NCI-H510A treated with DMSO at 0.1 percent for 48 hours (cell line): ENCODE results near the gene RANBP17.
A peak's percentile ranks its signal among the peaks of the same experiment; 100 is the strongest.
"Not testable (repeated sequence)": the region's sequence is repeated elsewhere in the genome, so short reads cannot be mapped to it uniquely, and the experiment has no call there.

Source experiments
- DNase-seq: peaks from one replicate; lab custom pipeline; 2025; lab: John Stamatoyannopoulos, UW

The RANBP17 gene

DNA sequence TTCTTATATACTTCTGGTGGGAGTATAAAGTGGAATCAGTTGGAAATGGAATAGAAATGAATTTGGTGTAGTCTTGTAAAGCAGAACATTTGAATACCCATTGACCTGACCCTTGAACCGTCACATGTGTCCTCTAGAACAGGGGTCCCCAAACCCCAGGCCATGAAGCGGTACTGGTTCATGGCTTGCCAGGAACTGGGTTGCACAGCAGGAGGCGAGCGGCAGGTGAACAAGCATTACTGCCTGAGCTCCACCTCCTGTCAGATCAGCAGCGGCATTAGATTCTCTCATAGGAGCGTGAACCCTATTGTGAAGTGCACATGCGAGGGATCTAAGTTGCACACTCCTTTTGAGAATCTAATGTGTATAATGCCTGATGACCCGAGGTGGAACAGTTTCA lies 80.0 kb downstream of the RANBP17 start:
- DNase-seq: no peak

DNA sequence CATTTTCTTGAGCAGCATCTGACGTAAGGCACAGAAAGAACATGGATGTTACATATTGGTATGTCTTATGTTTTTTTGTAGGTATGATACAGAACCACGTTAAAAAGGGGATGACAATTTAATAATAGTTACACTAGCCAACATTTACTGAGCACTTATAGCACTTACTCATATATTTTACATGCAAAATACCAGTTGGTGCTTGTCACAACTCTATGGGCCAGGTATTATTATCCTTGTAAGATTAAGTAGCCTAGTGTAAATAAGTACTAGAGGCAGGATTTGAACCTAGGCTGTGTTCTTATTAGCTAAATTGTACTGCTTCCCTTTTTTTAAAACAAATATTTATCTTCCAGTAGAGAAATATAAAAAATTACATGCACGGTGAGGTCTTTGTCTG lies 83.5 kb downstream of the RANBP17 start:
- peak; percentile 8 for DNase-seq

DNA sequence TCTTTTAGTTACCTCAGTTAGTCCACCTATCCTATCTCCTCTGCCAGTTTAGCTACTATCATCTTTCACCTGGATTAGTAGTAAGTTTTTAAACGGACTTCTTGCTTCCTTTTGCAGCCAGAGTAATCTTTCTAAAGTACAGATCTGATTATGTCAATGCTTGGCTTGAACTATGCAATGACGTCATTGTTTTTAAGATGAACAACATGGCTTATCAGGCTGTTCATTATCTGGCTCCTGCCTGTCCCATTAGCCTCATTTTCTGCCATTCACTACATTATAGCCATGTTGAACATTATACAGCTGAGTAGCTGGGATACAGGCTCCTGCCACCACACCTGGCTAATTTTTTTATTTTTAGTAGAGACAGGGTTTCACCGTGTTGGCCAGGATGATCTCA lies 98.7 kb downstream of the RANBP17 start:
- DNase-seq: no peak

DNA sequence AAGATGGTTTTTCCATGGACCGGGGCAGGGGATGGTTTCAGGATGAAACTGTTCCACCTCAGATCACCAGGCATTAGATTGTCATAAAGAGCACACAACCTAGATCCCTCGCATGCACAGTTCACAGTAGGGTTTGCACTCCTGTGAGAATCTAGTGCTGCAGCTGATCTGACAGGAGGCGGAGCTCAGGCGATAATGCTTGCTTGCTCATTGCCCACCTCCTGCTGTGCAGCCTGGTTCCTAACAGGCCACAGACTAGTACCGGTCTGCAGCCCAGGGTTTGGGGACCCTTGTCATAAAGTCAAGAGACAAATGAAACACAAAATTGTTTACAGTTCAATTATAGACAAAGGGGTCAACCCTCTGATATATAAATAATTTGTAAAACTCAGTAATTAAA lies 101.7 kb downstream of the RANBP17 start:
- no peak for DNase-seq

DNA sequence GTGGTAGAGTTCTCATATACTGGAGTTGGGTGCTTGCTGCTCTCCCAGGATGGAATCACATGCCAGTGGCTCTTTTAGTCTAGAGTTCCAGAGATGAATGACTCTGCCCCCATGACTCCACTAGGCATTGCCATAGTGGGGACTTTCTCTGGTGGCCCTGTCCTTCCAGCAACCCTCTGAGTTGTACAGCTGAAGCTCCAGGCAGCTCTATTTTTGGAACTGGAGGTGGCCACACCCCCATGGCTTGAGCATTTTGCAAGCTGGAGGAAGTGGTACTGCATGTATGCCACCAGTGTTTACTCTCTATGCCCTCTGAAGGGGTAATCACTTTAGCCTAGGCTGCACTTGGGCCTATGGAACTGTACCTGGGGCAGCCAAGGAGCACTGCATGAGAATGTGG lies 112.6 kb downstream of the RANBP17 start:
- no peak for DNase-seq

DNA sequence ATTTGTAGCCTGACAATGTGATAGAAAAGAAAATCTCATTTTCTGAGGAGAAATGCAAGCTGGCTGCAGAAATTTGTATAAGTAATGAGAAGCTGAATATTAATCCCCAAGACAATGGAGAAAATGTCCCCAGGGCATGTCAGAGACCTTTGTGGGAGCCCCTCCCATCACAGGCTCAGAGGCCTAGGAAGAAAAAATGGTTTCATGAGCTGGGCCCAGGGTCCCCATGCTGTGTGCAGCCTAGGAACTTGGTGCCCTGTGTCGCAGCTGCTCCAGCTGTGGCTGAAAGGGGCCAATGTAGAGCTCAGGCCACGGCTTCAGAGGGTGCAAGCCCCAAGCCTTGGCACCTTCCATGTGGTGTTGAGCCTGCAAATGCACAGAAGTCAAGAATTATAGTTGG lies 118.4 kb downstream of the RANBP17 start:
- DNase-seq: not testable (repeated sequence)

DNA sequence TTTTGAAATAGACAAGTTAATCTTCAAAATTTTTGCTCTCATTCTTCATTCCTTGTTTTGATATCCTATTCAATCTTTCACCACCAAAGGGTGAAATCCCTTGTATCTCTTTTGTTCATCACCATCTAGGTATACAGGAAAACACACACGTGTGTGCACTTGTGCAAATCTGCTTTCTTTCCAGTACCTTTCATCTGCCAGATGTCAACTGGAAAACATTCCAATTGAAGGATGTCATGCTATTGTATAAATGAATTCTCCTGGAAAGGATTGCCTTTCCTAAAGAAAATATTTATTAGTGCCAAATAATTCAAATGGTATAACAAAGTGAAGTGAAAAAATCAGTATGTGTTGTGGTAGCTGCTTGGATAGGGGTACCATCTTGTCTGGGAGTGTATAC lies 123.7 kb downstream of the RANBP17 start:
- DNase-seq: no peak

DNA sequence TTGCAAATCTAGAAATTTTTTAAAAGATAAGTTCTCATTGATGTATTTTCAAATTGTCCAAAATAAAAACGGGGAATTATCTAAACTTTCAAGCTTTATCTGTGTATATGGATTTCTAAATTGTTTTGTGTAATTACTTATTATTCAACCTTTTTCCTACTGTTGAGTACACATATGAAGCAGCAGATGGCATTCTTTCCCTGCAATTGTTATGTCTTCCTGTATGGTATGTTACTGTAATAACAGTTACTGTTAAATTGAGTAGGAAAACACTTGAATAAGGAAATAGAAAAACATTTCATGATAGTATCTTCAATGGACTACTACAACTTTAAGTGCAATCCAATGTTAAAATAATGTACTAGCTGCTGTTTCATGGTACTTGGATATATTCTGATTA lies 124.8 kb downstream of the RANBP17 start:
- peak; percentile 6 for DNase-seq

DNA sequence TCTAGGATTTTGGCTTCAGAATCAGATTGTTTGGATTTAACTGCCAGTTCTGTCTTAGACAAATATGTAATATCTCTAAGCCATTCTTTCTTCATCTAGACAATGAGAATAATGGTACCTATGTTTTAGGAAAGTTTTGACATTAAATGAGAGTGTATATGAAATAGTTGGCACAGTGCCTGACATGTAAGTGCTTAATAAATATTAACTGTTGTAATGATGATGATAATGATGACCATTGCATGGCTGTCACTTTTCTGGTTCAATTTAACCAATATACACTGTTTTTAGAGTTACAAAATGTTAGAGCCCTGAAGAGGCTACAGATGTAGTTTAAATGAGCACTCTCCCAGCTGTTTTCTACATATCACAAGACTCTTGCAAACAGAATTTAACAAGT lies 131.7 kb downstream of the RANBP17 start:
- DNase-seq: no peak

DNA sequence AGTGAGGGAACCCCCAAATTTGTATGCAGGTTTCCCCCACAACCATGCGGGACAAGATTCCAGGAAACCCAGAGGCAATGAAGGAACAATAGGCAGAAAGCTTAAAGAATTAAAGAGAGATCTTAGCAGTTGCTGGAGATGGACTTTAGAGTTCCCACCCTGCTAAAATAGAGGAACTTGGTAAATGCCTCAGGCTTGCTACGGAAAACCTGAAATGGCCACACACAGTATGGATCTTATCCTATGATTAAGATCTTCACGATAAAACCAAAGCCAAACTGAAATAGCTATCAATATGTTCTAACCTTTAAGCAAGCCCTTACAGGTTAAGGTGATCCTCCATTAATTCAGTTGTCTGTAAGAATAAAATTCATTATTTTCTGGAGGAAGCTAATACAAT lies 148.3 kb downstream of the RANBP17 start:
- no peak for DNase-seq

DNA sequence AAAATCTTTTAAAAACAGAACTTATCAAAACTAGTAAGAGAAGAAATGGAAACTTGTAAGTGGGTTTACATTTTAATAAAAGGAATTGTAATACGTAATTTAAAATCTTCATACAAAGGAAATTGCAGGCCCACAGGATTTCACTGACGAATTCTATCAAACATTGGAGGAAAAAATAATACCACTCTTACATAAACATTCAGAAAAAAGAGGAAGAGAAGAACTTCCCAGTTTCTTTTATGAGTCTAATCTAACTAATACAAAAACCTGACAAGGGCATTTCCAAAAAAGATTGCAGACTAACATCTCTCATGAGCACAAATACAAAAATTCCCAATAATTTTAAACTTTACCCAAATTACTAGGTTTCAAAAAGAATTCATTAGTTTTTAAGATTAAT lies 149.0 kb downstream of the RANBP17 start:
- no peak for DNase-seq

DNA sequence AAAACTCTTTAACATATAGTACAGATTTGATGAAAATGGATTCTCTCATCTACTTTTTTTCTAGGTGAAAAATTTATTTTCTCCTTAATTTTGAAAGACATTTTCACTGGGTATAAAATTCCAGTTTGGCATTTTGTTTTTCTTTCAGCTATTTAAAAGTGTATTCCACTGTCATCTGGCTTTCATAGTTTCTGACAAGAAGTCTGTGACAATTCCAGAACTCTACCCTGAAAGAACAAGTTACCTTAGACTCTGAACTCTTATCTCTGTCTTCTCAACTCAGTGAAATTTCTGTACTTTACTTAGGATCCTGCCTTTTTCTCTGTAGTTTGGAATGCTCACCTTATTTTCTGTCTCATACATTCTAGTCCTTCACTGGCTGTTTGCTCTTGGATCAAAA lies 161.7 kb downstream of the RANBP17 start:
- no peak for DNase-seq

DNA sequence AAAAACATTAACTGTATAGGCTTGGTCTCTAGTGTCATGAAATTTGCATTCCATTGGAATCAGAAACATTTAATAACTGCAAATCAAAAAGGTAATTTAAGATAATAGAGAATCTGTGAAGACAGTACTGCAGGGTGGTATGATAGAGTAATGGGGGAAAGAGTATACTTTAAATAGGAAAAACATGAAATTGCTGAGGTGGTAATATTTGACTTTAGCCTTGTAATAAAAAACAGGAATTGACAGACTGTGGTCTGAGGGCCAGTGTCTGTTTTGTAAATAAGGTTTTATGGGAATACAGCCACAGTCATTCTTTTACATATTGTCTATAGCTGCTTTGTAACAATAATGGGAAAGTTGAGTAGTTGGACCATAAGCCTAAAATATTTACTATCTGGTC lies 162.3 kb downstream of the RANBP17 start:
- no peak for DNase-seq

DNA sequence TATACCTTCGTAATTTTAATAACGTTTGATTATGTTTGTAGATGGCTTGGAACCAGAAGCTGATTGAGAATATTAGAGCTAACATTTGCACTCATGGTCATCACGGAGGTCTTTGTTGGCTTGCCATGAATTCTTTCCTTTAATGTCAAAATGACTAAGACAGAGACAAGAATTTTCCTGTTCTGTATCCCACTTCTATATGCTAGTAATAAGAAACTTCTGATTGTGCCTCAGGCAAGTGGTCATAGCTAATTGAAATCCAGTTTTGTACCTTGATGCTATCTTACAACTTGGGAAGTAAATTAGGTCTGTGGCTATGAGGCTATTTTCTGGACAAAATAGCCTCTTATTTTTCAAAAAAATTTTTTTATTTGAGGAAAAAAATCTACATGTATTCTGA lies 167.6 kb downstream of the RANBP17 start:
- DNase-seq: no peak

DNA sequence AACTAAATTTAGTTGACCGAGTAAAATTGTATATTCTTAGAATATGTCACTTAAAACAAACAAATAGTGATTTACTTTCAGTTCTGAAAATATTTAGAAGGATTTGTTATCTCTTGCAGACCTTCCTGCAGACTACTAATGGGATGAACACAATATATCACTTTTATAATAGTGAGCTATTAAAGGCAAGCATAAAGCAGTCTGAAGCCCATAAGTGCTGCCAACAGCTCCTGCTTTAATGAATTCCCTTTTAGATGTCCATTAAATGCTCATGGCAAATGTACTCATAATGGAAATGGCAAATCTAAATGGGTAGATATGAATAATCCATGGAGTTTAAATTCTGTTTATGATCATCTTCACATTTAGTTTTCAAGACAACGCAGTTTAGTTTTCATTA lies 170.2 kb downstream of the RANBP17 start:
- no peak for DNase-seq

DNA sequence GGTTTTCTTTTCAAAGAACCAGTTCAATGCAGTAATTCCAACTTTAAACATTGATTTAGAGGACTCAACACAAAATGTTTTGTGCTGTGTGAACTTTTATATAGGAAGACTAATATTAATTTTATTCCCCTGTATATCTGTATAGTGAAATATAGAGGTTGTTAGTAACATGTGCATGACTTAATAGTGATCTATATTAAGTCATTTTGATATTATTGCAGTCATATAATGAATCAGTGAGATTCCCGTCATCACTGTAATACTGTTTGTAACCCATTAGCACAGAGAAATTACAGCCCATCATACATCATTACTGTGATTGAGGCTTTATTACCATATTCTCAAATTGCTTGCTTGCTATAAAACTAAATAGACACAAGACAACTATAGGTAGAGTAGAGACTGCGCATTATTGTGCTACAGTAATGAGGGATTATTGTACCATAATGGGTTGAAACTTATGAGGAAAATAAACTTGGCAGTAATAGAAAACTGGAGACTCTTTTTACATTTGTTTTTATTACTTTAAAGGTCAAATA lies 170.7 kb downstream of the RANBP17 start:
- no peak for DNase-seq

DNA sequence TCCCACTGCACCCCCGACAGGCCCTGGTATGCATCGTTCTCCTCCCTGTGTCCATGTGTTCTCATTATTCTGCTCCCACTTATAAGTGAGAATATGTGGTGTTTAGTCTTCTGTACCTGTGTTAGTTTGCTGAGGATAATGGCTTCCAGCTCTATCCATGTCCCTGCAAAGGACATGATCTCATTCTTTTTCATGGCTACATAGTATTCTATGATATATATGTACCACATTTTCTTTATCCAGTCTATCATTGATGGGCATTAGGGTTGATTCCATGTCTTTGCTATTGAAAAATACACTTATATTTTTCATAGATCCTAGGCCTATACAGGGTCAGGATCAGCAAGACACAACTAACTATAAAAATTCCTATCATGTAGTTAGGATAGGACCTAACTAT lies 180.1 kb downstream of the RANBP17 start:
- DNase-seq: not testable (repeated sequence)

DNA sequence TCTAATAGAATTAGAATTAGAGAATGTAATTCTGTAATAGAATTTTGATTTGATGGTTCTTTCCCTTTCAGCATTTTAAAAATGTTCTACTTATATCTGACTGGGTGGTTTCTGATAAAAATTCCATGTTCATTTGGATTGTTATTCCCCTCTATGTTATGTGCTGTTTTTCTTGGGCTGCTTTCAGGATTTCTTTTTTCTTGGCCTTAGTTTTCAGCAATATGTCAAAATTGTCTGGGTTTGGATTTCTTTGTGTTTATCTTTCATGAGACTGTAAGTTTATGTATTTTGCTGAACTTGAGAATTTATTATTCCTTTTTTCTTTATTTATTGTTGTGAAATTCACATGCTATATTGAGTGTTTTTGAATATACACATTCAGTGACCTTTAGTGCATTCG lies 189.1 kb downstream of the RANBP17 start:
- no peak for DNase-seq

DNA sequence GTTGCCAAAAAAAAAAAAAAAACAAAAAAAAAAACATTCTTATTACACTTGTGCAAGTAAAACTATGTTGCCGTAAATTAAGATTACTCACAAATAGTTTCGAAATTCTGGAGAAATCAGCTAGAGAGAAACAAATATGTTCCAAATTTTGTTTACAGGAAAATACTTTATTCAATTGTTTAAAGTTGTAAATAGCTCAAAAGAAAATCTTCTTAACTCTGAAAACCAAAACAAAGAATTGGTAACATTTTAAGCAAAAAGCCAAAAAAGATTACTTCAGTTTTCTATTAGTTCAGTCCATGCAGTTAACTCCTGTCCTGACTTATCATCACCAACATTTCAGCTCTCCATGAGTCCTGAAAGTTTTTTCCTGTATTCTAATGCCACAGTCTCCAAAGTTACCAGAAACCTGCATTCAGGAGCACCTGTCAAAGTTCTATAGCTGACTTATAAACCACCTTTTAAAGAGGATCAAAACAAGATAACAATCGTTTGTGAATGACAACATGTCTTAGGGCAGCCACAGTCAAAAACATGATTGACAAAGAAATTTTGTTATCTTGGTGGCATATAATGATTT lies 194.1 kb downstream of the RANBP17 start:
- no peak for DNase-seq

DNA sequence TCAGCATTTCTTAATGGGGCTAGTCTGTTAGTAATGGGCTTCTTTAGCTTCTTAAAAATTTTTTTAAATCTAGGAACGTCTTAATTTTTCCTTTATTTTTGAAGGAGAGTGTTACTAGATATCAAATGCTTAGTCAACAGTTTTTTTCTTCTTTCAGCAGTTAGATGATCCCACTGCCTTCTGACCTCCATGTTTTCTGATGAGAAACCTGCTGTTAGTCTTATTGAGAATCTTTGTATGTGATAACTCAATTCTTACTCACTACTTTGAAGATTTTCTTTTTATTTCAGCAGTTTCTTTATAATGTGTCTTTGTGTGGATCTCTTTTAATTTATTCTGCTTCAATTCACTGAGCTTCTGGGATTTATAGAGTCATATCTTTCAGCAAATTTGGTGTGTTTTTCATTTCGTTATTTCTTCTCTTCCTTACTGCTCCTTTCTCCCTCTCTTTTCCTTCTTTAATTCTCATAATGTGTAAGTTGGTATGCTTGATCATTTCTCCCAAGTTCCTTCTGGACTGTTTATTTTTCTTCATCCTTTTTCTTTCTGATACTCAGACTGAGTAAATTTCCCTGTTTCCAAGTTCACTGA lies 205.8 kb downstream of the RANBP17 start:
- no peak for DNase-seq

DNA sequence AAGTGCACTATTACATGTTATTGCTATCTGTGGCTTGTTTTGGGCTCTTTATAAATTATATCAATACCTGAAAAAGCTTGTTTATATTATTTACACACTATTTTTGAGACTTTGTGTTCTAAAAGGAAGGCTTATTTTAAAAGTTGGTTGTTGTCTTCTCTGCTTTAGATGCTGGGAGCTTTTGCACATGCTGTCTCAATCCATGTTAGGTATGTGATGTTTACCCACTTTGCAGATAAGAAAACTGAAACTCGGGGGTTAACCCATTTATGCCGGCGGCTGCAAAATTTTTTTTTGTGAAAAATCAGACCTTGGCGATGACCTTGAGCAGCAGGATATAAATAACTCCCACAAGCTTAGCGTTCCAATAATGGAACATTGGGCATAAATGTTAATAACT lies 212.9 kb downstream of the RANBP17 start:
- no peak for DNase-seq

DNA sequence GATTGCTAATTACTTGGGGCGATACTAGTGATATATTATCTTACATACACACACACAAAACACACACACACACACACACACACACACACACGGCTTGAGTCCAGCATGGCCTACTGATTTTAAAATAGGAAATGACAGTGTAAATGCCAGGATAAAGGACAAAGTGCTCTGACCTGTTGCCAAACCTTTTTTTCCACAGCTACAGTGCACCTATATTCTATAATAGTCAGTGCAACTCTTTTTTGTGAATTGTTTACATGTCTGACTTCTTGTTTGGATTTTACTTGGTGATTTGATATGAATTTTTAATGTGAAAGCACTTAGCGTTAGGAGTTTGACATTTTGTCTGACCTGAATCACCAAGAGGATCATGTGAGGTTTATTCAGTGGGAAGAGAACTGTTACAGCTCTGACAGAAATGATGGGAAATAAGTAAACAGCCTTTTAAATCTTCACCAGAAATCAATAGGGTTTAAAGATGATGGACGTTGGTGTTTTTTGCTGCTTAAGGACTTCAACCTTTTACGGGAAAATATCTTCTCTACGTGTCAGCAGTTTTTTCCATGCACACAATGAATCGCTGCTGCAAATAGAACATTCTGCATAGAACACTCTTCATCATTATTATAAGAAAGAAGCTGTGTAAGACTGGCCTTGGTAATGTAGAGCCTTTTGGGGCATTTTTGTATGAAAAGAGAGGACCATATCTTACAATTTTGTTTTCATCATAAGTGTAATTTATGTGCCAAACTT lies 218.5 kb downstream of the RANBP17 start:
- no peak for DNase-seq

DNA sequence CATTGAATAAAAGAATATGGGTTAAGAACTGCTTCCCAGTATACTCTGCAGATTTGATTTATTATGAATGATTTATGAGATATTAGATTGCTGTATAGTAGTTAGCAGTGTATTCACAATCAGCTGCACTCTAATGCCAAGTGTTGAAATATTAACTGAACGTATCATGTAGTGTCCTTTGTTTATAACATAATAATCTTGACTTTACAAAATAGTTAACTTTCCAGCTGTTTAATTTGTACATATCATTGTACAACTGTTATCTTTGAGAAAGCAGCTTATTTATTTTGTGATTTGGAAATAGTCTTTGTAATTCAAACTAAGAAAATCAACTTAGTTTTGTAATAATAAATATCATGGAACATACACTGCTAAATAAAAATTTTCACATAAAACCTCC lies 219.5 kb downstream of the RANBP17 start:
- no peak for DNase-seq

DNA sequence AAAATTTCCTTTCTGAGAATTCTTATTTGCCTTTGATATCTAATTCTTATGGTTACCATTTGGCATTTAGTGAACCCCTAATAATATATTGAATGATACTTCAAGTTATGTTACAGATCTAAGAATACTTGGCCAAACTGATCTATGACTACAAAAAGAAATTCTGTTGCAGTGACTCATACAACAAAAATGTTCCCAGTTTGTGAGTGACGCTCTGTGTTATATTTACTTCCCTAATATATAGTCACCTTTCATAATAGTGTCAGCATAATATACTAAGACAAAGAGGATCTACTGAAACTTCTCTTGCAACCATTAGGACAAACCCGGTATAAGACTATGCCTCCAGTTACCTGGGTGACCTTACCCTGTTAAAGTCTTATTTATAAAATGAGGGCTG lies 230.4 kb downstream of the RANBP17 start:
- DNase-seq: no peak
